ENCODE results near the gene COIL. TPM values are rescaled to one million over a fixed set of nuclear protein-coding genes. Genes with fewer than 3 reads are reported as not detected.
A peak's percentile ranks its signal among the peaks of the same experiment; 100 is the strongest.

The COIL gene
- polyA plus RNA-seq, 3 donors, result 3.0 to 6.6 (median 5.3) TPM

- Mint-ChIP-seq H3K4me3 (no peak overlapping the region), H3K4me1 (peaks cover 11% of the 10 kb centered on the region), H3K9me3 (peaks cover 12 to 35% (median 25%) of the 10 kb centered on the region in 7 donors), H3K27ac (peak overlapping the region in 2 of 7 donors; percentile 46 to 51), H3K27me3 (ENCODE audit: low read depth in 3 of 3) (peaks cover 0 to 3% (median 0%) of the 10 kb centered on the region in 3 donors), H3K36me3 (peaks cover 98 to 100% of the 10 kb centered on the region in 2 donors)
- TF ChIP-seq CTCF (IDR thresholded peaks at IDR 0.05), result no peak
- Histone ChIP-seq H3K79me2 (ENCODE audit: insufficient read depth, low read length) (peaks cover 21% of the 10 kb centered on the region), H2AFZ (ENCODE audit: insufficient read depth, low read depth, low read length, poor library complexity, severe bottlenecking) (no peak overlapping the region), H3K27ac (ENCODE audit: low read depth in 1 of 2, low read length in 2 of 2) (peak overlapping the region in 1 of 2 donors; percentile 46), H3K9ac (ENCODE audit: insufficient read depth, low read length, poor library complexity, severe bottlenecking) (no peak overlapping the region), H3K4me2 (replicated peaks; ENCODE audit: extremely low read depth, low read length, poor library complexity, severe bottlenecking) (no peak overlapping the region), H4K20me1 (ENCODE audit: insufficient read depth, low read length) (peaks cover 99% of the 10 kb centered on the region), H3K36me3 (replicated peaks in 1 of 2; ENCODE audit: control insufficient read depth in 1 of 2, insufficient read depth in 2 of 2, low read length in 2 of 2) (peaks cover 84 to 100% of the 10 kb centered on the region in 2 donors), H3K4me1 (ENCODE audit: control insufficient read depth in 1 of 2, insufficient read depth in 2 of 2, low read length in 2 of 2) (peaks cover 0 to 6% of the 10 kb centered on the region in 2 donors), H3K4me3 (replicated peaks in 1 of 3; ENCODE audit: low read depth in 2 of 3, low read length in 3 of 3) (no peak overlapping the region), H3K27me3 (ENCODE audit: control insufficient read depth in 2 of 2, insufficient read depth in 2 of 2, low read length in 2 of 2) (no peaks in the 10 kb centered on the region), H3K9me3 (replicated peaks in 1 of 2; ENCODE audit: control insufficient read depth in 1 of 2, insufficient read depth in 1 of 2, low read length in 2 of 2) (peaks cover 23 to 27% of the 10 kb centered on the region in 2 donors)
- DNase-seq, result no peak
- intact Hi-C loops (cut with micrococcal nuclease), result loop anchor here in 1 of 2 donors (5.0 kb wide), 1 partner anchor 51 kb away; no protein-coding TSS in a partner anchor
- WGBS (ENCODE audit: insufficient coverage), result 100% methylated on average over 3 of the region's 7 CpGs
Measured at GRCh38 chr17:56890906-56891674, 69.8 kb downstream of the COIL start.

GRCh38 chr17:56890390-56890789 lies 70.5 kb downstream of the COIL start:
- Histone ChIP-seq H3K36me3 (replicated peaks in 1 of 2; ENCODE audit: control insufficient read depth in 1 of 2, insufficient read depth in 2 of 2, low read length in 2 of 2) (peaks cover 77 to 98% of the 10 kb centered on the region in 2 donors), H3K27me3 (ENCODE audit: control insufficient read depth in 2 of 2, insufficient read depth in 2 of 2, low read length in 2 of 2) (no peaks in the 10 kb centered on the region)

More at GRCh38 chr17:56890390-56890789, 70.5 kb downstream of the COIL start:
- Histone ChIP-seq H3K4me3 (replicated peaks in 1 of 3; ENCODE audit: low read depth in 2 of 3, low read length in 3 of 3) (no peak overlapping the region), H3K9me3 (replicated peaks in 1 of 2; ENCODE audit: control insufficient read depth in 1 of 2, insufficient read depth in 1 of 2, low read length in 2 of 2) (peaks cover 23 to 27% of the 10 kb centered on the region in 2 donors), H3K79me2 (ENCODE audit: insufficient read depth, low read length) (peaks cover 16% of the 10 kb centered on the region), H3K9ac (ENCODE audit: insufficient read depth, low read length, poor library complexity, severe bottlenecking) (no peak overlapping the region), H3K4me2 (replicated peaks; ENCODE audit: extremely low read depth, low read length, poor library complexity, severe bottlenecking) (no peak overlapping the region), H4K20me1 (ENCODE audit: insufficient read depth, low read length) (peaks cover 99% of the 10 kb centered on the region), H3K27ac (ENCODE audit: low read depth in 1 of 2, low read length in 2 of 2) (peak overlapping the region in 1 of 2 donors; percentile 46), H2AFZ (ENCODE audit: insufficient read depth, low read depth, low read length, poor library complexity, severe bottlenecking) (no peak overlapping the region), H3K4me1 (ENCODE audit: control insufficient read depth in 1 of 2, insufficient read depth in 2 of 2, low read length in 2 of 2) (peaks cover 0 to 6% of the 10 kb centered on the region in 2 donors)
- DNase-seq, result peak in 1 of 3 donors; percentile 28
- 93% methylated on average over 5 of the region's 6 CpGs for WGBS (ENCODE audit: insufficient coverage)
- H3K4me1 Mint-ChIP-seq, result peaks cover 14% of the 10 kb centered on the region
- H3K27ac Mint-ChIP-seq, result peak overlapping the region in 3 of 7 donors; percentile 14 to 48 (median 15)
- H3K4me3 Mint-ChIP-seq, result no peak overlapping the region
- no peak for TF ChIP-seq CTCF (IDR thresholded peaks at IDR 0.05)
- H3K36me3 Mint-ChIP-seq, result peaks cover 94 to 97% of the 10 kb centered on the region in 2 donors
- peaks cover 0 to 3% (median 0%) of the 10 kb centered on the region in 3 donors for H3K27me3 Mint-ChIP-seq (ENCODE audit: low read depth in 3 of 3)
- intact Hi-C loops (cut with micrococcal nuclease), result loop anchor here in 1 of 2 donors (5.0 kb wide), 1 partner anchor 52 kb away; no protein-coding TSS in a partner anchor
- peaks cover 12 to 35% (median 25%) of the 10 kb centered on the region in 7 donors for H3K9me3 Mint-ChIP-seq

Other genes with a start within 250 kb of the COIL start
- under 1 TPM; 0.56 to 0.57 (median 0.56) TPM for gene C17orf67, start 127.1 kb downstream of the COIL start, polyA plus RNA-seq
- gene DGKE, start 126.9 kb downstream of the COIL start, polyA plus RNA-seq, result 1 to 10 TPM; 1.1 to 3.0 (median 1.5) TPM
- gene TRIM25, start 47.0 kb downstream of the COIL start, polyA plus RNA-seq, result 10 to 100 TPM in 2 of 3 donors, 1 to 10 TPM in 1; 5.4 to 98.3 (median 11.2) TPM
- gene SCPEP1, start 17.1 kb upstream of the COIL start, polyA plus RNA-seq, result 100 to 1,000 TPM; 373 to 451 (median 426) TPM
- 10 to 100 TPM in 1 of 3 donors, 1 to 10 TPM in 2; 5.6 to 14.6 (median 6.8) TPM for gene AKAP1, start 124.2 kb upstream of the COIL start, polyA plus RNA-seq